T-helper 1 cell treated with Interleukin-12 subunit alpha and Interleukin-12 subunit beta and Interleukin-4 antibody, amounts not matched to agents 30 ng/mL and 1 ng/mL, for 36 hours (primary cell): ENCODE data around the gene GIMAP6. TPM values are rescaled to one million over a fixed set of nuclear protein-coding genes. Genes with fewer than 3 reads are reported as not detected.

Source experiments
- intact Hi-C: fragments of 100-400 bp; cut with micrococcal nuclease; formaldehyde crosslinking; loops from one replicate; pipeline ENCODE4 v1.15.1; 2024
- total RNA-seq: library from RNA; stranded (reverse); gene quantifications from 2 replicates; pipeline ENCODE4 v1.2.3, GENCODE V29; 2022

Gene GIMAP6
- total RNA-seq, 1 donor from 2014 or later, result 170 TPM

- intact Hi-C loops, result loop anchor here (2.0 kb wide), 2 partner anchors 19 to 33 kb away; no protein-coding TSS in a partner anchor
Observed at GRCh38 chr7:150587551-150587950, 44.6 kb downstream of the GIMAP6 start.

GRCh38 chr7:150586785-150587152 lies 45.4 kb downstream of the GIMAP6 start:
- intact Hi-C loops, result loop anchor here (2.0 kb wide), 2 partner anchors 18 to 34 kb away; no protein-coding TSS in a partner anchor

GRCh38 chr7:150586068-150586784 lies 46.0 kb downstream of the GIMAP6 start:
- intact Hi-C loops, result loop anchor here (2.0 kb wide), 2 partner anchors 17 to 35 kb away; no protein-coding TSS in a partner anchor

GRCh38 chr7:150585199-150585598 lies 47.0 kb downstream of the GIMAP6 start:
- intact Hi-C loops, result no loop called here

- intact Hi-C loops, result loop anchor here (2.0 kb wide), 1 partner anchor 30 kb away; no protein-coding TSS in a partner anchor
Observed at GRCh38 chr7:150580638-150581394, 51.4 kb downstream of the GIMAP6 start.

GRCh38 chr7:150579979-150580637 lies 52.1 kb downstream of the GIMAP6 start:
- intact Hi-C loops, result loop anchor here (2.0 kb wide), 1 partner anchor 31 kb away; no protein-coding TSS in a partner anchor

Other genes starting within 250 kb of the GIMAP6 start
- gene GIMAP8, start 181.8 kb downstream of the GIMAP6 start, total RNA-seq, result 54.3 and 54.5 TPM in 2 replicates
- 291 and 306 TPM in 2 replicates for gene GIMAP7, start 117.5 kb downstream of the GIMAP6 start, total RNA-seq
- 472 and 476 TPM in 2 replicates for gene GIMAP4, start 65.0 kb downstream of the GIMAP6 start, total RNA-seq
- gene GIMAP2, start 53.3 kb upstream of the GIMAP6 start, total RNA-seq, result 95.5 and 101 TPM in 2 replicates
- 27.2 and 27.3 TPM in 2 replicates for gene GIMAP1, start 84.2 kb upstream of the GIMAP6 start, total RNA-seq
- gene GIMAP5, start 105.0 kb upstream of the GIMAP6 start, total RNA-seq, result 242 and 253 TPM in 2 replicates
- gene TMEM176B, start 168.0 kb upstream of the GIMAP6 start, total RNA-seq, result not detected in 2 replicates
- not detected in 2 replicates for gene TMEM176A, start 168.4 kb upstream of the GIMAP6 start, total RNA-seq
- gene AOC1, start 220.1 kb upstream of the GIMAP6 start, total RNA-seq, result not detected in 2 replicates